ENCODE measurements around the gene PTPRN2. TPM values are rescaled to one million over a fixed set of nuclear protein-coding genes. Genes with fewer than 3 reads are reported as not detected.

The PTPRN2 gene
- total and polyA plus RNA-seq, 2 of the 8 experiments (the other 6 are each of a cell fraction or from before 2014, with no cell fraction given) = 2.6 to 4.5 TPM

DNA sequence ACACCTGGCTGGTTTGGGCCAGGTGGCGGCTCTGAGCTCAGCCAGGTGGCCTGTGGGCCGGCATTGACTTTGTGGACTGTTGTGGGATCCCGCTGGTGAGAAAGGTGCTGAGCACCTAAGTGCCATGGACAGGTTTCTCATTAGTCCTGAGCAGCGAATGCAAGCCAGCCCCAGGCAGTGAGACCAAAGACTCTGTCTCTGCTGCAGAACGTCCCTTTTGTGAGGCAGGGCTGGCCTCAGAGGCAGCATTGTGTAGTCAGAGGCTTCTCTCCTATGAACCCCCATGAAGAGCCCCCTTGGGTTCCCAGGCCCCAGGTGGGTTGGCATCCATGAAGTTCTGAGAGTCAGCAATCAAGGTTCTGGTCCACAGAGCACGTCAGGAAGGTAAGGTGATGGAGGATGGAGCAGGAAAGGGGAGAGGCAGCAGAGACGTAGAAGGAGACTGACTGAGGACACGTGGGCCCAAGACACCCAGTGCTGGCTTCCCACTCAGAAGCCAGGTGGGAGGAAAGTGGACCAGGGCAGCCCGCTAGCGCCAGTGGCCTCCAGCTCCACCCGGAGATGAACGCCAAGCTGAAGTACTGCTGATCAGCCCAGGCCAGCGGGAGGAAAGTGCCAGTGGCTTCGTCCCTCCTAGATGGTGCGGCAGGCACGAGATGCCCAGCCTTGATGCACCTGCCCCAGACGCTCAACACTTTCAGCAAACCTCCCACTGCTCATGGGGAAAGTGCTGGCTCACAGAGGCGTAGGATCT, 19.2 kb upstream of the PTPRN2 start:
- Histone ChIP-seq H2BK12ac (ENCODE audit: low read depth, low read length) (no peak overlapping the region), H2AK5ac (ENCODE audit: low read depth, low read length) (no peak overlapping the region), H2BK5ac (ENCODE audit: low read depth, low read length) (no peak overlapping the region; the same call in 1 of the 2 replicates), H4K8ac (ENCODE audit: extremely low read depth, insufficient read depth, low read length) (no peak overlapping the region; the same call in 1 of the 2 replicates), H3K56ac (replicated peaks; ENCODE audit: insufficient read length, low read depth, low read length) (no peak overlapping the region), H3K4ac (replicated peaks; ENCODE audit: insufficient read length, low read depth, low read length) (no peak overlapping the region), H3K4me3 (ENCODE audit: extremely low read depth in 1 of 4, insufficient read depth in 2 of 4, low read depth in 3 of 4, low read length in 4 of 4) (no peak overlapping the region), H3K9ac (replicated peaks in 1 of 4; ENCODE audit: extremely low read depth in 1 of 4, low read depth in 3 of 4, low read length in 3 of 4) (no peak overlapping the region), H3K36me3 (ENCODE audit: control insufficient read depth in 2 of 4, insufficient read depth in 4 of 4, low read length in 3 of 4) (peaks cover 2 to 18% (median 6%) of the 10 kb centered on the region in 4 experiments; a peak in 5 of 8 replicates), H2BK20ac (ENCODE audit: low read length) (no peak overlapping the region), H3K79me2 (ENCODE audit: control insufficient read depth in 1 of 2, insufficient read depth in 2 of 2, low read length in 2 of 2) (no peaks in the 10 kb centered on the region), H2AFZ (ENCODE audit: low read length) (no peak overlapping the region), H2BK120ac (replicated peaks; ENCODE audit: low read depth, low read length) (no peak overlapping the region), H3K14ac (ENCODE audit: insufficient read length) (no peak overlapping the region), H3K79me1 (ENCODE audit: low read depth, low read length) (no peaks in the 10 kb centered on the region), H3K9me3 (ENCODE audit: insufficient read depth in 2 of 2, low read depth in 1 of 2, low read length in 1 of 2) (no peaks in the 10 kb centered on the region), H4K5ac (ENCODE audit: insufficient read length, low read depth, low read length) (no peak overlapping the region), H4K20me1 (replicated peaks in 1 of 2; ENCODE audit: control insufficient read depth in 1 of 2, insufficient read depth in 2 of 2, low read length in 2 of 2) (no peaks in the 10 kb centered on the region), H3K23me2 (ENCODE audit: low read depth, low read length) (peaks cover 12% of the 10 kb centered on the region; the same call in 1 of the 2 replicates), H2BK15ac (ENCODE audit: low read length) (no peak overlapping the region), H3K27me3 (replicated peaks in 1 of 4; ENCODE audit: control insufficient read depth in 3 of 4, extremely low read depth in 1 of 4, insufficient read depth in 3 of 4, low read length in 3 of 4) (no peaks in the 10 kb centered on the region), H3K18ac (ENCODE audit: extremely low read depth, low read length) (no peak overlapping the region), H3K4me2 (ENCODE audit: insufficient read depth in 1 of 2, low read depth in 2 of 2, low read length in 2 of 2) (no peak overlapping the region), H4K91ac (replicated peaks; ENCODE audit: insufficient read length, low read length) (no peak overlapping the region), H3K4me1 (replicated peaks in 1 of 4; ENCODE audit: control insufficient read depth in 3 of 4, insufficient read depth in 4 of 4, low read length in 3 of 4) (peaks cover 0 to 2% (median 0%) of the 10 kb centered on the region in 4 experiments; a peak in 1 of 7 replicates), H3K27ac (ENCODE audit: low read depth, low read length) (no peak overlapping the region), H3K23ac (ENCODE audit: insufficient read length) (no peak overlapping the region)
- FAIRE-seq (no peak), DNase-seq (ENCODE audit: low read depth in 1 of 2, low spot score in 2 of 2) (no peak)
- ChIA-PET CTCF (ENCODE audit: partially characterized antibody) (no interaction called here), POLR2A (ENCODE audit: partially characterized antibody) (interaction anchor here (1.8 kb wide), 1 partner anchor 9 kb away, joined by 4 read pairs; no protein-coding TSS in a partner anchor)
- WGBS, 2 experiments (ENCODE audit: extremely low coverage in 1 of 2, insufficient coverage in 1 of 2, insufficient read length in 1 of 2, insufficient replicate concordance in 2 of 2, low coverage in 1 of 2, low lambda C conversion rate in 2 of 2, missing lambda C conversion rate in 1 of 2) = 95% methylated on average over 18 of the region's 18 CpGs; no CpG with 5 or more reads in 1 of the 2 experiments
- no peak for TF ChIP-seq NRF1 (IDR thresholded peaks at IDR 0.05; ENCODE audit: low read depth, low read length)
- TF ChIP-seq, protein P1, sequence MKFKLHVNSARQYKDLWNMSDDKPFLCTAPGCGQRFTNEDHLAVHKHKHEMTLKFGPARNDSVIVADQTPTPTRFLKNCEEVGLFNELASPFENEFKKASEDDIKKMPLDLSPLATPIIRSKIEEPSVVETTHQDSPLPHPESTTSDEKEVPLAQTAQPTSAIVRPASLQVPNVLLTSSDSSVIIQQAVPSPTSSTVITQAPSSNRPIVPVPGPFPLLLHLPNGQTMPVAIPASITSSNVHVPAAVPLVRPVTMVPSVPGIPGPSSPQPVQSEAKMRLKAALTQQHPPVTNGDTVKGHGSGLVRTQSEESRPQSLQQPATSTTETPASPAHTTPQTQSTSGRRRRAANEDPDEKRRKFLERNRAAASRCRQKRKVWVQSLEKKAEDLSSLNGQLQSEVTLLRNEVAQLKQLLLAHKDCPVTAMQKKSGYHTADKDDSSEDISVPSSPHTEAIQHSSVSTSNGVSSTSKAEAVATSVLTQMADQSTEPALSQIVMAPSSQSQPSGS (IDR thresholded peaks at IDR 0.05; ENCODE audit: low read length) = no peak
- TF ChIP-seq CHD2 (IDR thresholded peaks at IDR 0.05; ENCODE audit: low read length) = no peak
- no peak for TF ChIP-seq TAF1 (IDR thresholded peaks at IDR 0.05; ENCODE audit: low read depth, low read length)
- TF ChIP-seq HDAC6 (IDR thresholded peaks at IDR 0.05; ENCODE audit: low read depth, low read length) = no peak
- TF ChIP-seq SIN3A (conservative IDR thresholded peaks at IDR 0.05 in 1 of 2, IDR thresholded peaks at IDR 0.05 in 1 of 2; ENCODE audit: low read depth in 1 of 2, low read length in 2 of 2) = no peak
- TF ChIP-seq HDAC2 (IDR thresholded peaks at IDR 0.05; ENCODE audit: borderline replicate concordance in 1 of 2, low read depth in 2 of 2, low read length in 2 of 2) = no peak
- TF ChIP-seq, protein P2, sequence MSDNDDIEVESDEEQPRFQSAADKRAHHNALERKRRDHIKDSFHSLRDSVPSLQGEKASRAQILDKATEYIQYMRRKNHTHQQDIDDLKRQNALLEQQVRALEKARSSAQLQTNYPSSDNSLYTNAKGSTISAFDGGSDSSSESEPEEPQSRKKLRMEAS (IDR thresholded peaks at IDR 0.05) = no peak
- no peak for TF ChIP-seq CHD1 (IDR thresholded peaks at IDR 0.05; ENCODE audit: low read depth, low read length)
- TF ChIP-seq KDM5A (IDR thresholded peaks at IDR 0.05; ENCODE audit: low read length) = no peak

All from H1 (cell line).